Measurements from ENCODE around the gene PROZ.

DNA sequence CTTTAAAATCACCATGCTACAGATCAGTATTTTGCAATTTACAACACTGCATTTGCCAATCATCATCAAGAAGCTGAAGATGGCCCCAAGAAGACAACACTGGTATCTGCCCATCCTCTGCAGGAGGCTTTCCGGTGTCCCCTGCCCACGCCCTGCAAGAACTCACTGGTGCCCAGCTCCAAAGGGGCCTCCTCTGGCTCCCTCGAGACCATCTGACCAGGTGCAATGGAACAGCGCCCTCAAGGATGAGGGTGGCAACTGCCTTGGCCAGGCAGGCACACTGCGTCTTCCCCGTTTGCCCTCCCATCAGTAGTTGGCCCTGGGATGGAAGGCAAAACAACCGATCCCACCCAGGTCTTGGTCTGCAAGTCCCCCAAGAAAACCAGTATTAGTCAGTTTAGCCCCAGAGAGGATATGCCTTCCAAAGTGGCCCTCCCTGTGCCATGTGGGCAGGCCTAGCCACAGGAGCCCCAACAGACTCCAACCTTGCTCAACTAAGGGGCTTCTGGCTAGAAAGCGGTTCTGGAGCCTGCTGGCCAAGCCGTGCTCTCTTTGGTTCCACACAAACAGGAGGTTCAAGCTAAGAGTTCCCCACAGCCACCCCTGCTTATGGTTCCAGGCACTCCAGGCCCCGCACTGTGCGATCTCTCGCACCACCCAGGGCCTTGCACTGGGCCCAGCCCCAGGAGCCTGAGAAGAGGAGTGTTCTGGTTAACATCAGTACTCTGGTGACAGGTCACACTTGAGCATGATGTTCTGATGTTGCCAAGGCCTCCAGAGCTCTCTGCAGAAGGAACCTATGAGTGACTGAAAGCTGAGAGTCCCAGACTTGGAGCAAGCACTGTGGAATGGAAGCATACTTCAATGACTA lies 45.3 kb downstream of the PROZ start:
- no peak for TF ChIP-seq POLR2AphosphoS5 (IDR thresholded peaks at IDR 0.05)
- TF ChIP-seq, protein P1, sequence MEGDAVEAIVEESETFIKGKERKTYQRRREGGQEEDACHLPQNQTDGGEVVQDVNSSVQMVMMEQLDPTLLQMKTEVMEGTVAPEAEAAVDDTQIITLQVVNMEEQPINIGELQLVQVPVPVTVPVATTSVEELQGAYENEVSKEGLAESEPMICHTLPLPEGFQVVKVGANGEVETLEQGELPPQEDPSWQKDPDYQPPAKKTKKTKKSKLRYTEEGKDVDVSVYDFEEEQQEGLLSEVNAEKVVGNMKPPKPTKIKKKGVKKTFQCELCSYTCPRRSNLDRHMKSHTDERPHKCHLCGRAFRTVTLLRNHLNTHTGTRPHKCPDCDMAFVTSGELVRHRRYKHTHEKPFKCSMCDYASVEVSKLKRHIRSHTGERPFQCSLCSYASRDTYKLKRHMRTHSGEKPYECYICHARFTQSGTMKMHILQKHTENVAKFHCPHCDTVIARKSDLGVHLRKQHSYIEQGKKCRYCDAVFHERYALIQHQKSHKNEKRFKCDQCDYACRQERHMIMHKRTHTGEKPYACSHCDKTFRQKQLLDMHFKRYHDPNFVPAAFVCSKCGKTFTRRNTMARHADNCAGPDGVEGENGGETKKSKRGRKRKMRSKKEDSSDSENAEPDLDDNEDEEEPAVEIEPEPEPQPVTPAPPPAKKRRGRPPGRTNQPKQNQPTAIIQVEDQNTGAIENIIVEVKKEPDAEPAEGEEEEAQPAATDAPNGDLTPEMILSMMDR (IDR thresholded peaks at IDR 0.05), result no peak
- TF ChIP-seq POLR2A (IDR thresholded peaks at IDR 0.05), result no peak
